Fibroblast of peridontal ligament (primary cell): Measurements from ENCODE around the gene ASXL2.

Source experiments
- DNase-seq: peaks from one replicate; pipeline ENCODE4 v3.0.0-alpha.2; 2010; ENCODE audit errors: extremely low read depth

ASXL2 gene

DNA sequence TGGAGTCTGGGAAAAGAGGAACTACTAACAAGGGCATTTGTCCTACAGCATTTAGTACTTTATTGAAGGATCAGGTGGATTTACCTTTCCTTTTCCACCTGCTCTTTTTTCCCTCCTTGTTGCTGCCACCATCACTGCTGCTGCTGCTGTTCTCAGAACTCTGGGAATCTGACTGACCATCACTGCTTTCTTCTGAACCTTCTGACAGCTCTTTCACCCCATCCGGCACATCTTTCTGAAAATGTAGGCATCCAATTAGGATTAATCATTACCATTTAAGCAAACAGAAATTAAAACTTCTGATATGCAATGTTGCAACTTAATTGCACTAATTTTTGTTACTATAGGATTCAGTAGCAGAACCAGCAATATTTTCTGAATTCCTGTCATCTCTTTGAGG, 79.0 kb downstream of the ASXL2 start:
- no peak for DNase-seq

DNA sequence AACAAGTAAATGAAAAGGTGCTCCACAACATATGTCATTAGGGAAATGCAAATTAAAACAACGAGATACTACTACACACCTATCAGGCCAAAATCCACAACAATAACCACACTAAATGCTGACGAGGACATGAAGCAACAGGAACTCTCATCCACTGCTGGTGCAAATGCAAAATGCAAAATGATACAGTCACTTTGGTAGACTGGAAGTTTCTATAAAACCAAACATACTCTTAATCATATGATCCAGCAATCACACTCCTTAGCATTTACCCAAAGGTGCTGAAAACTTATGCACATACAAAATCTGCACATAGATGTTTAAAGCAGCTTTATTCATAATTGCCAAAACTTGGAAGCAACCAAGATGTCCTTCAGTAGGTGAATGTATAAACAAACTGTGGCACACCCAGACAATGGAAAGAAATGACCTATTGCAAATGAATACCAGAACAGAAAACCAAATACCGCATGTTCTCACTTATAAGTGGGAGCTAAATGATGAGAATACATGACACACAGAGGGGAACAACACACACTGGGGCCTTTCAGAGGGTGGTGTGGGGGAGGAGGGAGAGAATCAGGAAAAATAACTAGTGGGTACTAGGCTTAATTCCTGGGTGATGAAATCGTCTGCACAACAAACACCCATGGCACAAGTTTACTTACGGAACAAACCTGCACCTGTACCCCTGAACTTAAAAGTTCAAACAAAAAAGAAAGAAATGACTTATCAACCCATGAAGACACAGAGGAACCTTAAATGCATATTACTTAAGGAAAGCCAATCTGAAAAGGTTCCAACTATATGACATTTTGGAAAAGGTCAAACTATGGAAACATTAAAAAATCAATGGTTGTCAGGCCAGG, 80.4 kb downstream of the ASXL2 start:
- no peak for DNase-seq

DNA sequence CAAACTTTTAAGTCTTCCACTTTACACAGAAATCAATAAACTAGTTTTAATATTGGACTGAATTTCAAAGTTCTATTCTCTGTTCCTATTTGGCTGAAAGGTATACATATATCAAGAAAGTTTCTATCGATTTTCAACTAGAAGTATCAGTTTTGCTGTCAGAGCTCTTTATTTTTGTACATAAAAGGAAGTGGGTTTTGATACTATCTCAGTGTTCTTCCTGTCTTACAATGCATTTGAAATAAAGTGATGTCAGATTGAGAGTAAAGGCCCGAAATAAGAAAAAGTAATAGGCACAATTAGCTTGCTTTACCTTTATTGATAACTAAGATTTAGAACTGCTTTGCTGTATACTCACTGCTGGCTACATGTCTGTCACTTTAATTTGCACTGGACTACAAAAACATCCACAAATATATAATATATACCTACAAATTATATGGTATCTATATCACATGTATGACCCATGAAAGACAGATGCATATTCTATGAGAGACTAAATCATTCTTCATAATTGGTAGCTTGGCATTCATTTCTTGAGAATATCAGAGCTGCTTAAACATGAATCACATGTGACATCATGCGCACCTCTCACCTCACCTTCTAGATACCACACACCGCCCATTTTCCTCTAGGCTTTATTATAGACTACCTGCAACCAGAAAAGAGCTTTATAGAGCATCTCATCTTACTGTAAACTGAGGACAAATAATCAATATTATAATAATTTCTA, 83.6 kb downstream of the ASXL2 start:
- no peak for DNase-seq

DNA sequence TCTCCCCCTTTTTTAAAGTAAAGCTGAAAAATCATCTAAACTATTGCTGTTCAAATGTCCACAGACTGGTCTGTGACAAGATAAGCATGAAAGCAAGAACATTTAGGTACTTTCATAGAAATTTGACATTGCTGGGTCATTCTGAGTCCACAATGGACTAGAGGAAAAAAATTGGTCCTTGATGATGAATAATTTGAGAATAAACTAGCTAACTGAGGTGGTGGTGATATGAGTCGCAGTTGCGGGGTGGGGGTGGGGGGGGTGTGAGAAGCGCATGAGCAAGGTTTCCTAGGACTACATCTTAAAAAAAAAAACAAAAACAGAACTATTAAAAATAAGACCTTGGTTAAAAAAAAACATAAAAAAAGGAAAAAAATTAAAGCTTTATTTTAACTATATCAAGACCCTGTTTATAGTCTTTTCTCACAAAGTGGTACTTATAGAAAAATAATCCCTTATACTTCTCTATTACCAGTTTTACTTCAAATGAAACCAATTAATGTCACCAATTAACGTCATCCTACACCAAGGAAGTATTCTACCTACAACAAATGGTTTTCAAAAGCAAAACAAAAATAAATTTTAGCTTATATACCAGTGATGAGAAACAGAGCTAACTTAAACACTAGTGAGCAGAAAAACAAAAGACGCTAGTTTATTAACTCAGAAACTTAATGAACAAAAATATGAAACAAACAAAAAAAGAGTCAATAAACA, 88.1 kb downstream of the ASXL2 start:
- DNase-seq = no peak

DNA sequence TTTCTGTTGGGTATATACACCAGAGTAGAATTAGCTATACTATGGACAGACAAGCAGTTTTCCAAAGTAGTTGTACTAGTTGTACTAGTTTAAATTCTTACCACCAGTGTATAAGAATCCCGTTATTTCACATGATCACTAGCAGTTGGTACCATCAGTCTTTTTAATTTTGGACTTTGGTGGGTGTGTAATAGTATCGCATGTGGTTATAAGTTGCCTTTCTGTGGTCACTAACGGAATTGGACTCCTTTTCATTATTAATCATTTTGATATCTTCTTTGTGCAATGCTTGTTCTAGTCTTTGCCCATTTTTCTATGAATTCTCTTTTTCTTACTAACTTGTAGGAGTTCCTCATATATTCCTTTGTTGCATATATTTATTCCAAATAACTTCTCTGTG, 89.8 kb downstream of the ASXL2 start:
- DNase-seq = no peak

DNA sequence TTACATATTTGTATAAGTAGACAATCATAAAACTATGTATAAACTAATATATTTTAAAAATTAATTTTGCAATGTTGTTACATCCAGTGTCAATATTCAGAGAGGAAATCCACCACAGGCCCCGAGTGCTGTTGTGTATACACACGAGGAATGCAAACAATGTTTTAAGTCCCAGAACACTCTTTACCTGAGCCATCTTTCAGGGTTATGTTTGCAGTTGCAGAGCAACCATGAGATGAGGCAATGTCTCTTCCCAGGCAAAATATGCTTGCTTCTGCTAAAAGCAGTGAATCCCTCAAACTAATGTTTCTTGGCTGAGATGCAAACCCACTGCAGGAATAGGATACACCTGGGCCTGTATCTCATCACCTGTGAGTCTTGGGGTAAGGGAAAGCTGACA, 91.3 kb downstream of the ASXL2 start:
- DNase-seq = no peak

DNA sequence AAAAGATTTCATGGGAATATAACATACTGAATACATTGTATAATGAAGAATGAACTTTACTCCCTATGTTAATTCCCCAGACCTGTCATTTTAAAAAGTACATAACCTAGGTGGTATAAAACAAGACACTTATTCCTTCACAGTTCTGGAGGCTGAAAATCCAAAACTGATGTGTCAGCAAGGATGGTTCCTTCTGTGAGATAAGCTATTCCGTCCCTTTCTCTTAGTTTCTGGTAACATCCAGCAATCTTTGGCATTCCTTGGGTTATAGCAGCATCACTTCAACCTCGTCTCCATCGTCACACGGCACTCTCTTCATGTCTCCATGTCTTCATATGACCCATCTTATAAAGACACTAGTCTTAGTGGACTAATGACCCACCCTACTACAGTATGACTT, 93.9 kb downstream of the ASXL2 start:
- no peak for DNase-seq

DNA sequence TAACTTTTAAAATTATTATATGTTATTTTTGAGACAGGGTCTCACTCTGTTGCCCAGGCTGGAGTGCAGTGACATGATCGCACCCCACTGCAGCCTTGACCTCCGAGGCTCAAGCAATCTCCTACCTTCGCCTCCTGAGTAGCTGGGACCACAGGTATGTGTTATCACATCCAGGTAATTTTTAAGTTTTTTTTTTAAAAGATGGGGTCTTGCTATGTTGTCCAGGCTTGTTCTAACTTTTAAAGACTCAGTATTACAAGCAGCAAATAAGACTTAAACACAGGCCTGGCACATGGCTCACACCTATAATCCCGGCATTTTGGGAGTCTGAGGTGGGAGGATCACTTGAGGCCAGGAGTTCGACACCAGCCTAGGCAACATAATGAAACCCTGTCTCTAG, 101.2 kb downstream of the ASXL2 start:
- no peak for DNase-seq

DNA sequence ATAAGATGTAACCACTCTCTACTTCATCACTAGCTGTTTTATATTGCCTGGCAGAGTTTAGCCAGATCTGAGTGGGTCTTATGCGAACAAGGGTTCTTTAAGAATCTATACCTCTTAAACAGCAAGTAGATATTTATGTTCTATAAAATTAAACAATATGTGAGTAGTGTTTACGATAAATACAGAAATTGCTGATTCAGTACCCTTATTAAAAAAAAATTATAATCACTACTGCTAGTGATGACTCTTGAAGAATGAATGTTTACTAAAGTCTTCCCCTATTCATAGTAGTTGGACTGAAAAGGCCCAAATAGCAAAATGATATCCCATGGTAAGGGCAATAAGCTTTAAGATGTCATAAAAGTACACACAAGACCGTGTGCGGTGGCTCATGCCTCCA, 106.2 kb downstream of the ASXL2 start:
- DNase-seq = no peak

DNA sequence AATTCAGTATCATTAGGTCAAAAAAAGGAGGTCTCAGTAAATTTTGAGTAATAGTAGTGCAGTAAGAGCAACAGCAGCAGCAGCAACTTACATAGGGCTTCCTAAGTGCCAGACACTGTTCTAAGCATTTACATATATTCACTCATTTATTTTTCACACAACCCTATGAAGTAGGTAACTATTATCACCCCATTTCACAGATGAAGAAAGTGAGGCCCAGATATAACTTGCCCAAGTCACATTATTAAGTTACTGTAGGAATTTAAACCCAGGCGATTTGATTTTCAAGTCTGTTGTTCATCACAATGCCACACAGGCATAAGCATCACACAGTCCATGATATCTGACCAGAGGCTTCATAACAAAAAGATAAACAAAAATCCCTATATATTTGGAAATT, 114.7 kb downstream of the ASXL2 start:
- DNase-seq = no peak

DNA sequence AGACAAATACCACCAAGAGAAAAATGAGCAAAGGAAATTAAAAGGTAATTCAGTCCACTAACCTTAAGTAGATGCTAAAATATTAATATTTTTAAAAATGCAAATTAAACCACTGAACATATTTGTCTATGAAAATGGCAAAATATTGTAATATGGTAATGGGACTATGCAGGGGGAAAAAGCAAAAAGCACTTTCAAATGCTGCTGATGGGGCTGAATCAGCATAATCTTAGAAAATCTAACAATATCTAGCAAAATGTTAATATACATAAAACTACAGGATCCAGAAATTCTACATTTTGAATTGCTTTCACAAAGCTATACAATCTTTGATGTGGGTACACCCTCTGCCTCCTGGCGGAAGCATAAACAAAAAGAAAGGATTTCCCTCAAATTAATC, 118.0 kb downstream of the ASXL2 start:
- DNase-seq = no peak

DNA sequence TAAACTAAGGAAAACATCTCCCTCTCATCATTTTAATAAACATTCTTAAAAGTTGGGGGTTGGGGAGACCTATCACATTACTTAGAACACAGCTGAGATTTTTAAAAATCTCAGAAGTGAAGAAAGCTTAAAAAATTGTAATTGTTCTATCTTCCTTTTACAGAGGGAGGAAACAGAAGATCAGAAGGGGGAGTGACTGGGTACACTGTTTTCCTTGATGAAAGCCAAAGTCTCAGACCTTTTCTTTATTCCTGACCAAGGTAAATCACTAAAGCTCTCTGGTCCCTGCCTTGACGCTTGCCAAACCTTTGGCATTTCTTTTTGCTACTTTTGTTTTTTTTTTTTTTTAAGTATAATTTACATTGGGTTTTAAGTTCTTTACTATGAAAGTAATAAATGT, 119.9 kb downstream of the ASXL2 start:
- DNase-seq = no peak

DNA sequence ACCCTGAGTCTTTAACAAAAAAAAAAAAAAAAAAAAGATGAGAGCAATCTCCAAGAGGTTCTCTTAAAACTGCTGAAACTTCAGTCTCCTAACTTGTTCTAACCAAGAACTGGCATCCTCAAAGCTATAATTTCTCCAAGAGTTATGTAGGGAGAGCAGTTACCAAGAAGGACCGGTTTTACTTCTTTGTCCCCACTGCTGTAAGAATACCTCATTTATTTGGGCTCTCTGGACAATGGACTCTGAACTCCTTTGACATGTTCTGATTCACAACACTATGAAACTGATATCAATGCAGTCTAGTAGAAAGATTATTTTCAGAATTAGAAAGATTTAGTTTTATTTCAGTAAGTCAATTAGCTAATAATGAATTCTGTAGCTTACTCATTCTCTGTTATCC, 120.4 kb downstream of the ASXL2 start:
- DNase-seq = no peak

DNA sequence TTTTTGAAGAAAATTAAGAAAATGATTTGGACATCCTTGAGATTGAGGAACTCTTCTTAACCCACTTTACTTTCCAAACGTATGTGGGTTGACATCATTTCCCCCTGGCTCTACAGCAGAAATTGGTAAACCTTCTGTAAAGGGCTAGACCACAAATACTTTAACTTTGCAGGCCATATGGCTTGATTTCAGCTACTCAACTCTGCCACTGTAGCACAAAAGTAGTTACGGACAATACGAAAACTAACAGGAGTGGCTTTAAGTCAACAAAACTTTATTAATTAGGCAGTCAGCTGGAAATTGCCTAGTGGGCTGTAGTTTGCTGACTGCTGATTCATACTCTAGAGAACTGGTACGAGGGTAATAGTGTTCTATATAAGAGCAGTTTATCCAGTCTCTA, 121.8 kb downstream of the ASXL2 start:
- no peak for DNase-seq

DNA sequence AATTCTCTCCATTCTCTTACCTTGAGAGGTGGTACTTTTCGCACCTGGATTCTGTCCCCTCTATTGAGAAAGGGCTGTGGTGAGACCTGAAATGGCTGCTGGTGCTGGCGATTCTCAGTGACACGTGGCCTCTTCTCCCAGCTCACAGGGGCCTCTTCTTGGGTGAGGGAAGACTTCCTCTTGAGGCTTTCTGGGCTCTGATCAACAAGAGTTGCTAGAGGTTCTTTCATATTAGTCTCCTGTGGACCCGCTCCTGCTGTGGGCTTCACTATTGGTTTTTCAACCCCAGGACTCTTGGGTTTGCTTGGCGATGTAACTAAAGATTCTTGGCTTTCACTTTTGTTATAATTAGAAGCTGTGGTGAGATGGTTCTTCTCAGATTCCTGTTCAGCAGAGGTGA, 128.6 kb downstream of the ASXL2 start:
- no peak for DNase-seq

DNA sequence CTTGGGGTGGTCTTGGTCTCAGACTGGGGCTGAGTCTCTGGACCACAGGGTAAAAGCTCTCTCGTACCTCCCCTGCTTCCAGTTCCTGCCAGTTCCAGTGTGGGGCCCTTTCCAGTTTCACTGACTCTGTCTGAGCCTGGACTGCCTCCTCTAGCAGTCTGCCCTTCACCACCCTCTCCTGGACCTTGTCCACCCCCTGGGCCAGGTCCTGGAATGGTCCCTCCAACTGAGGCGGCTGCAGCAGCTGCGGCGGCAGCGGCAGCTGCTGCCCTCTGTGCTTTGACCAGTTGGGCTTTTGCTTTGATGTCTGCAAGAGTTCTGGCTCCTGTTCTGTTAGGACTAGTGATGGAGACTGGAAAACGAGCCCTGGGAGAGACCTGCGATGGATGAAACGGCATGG, 134.2 kb downstream of the ASXL2 start:
- DNase-seq = no peak

DNA sequence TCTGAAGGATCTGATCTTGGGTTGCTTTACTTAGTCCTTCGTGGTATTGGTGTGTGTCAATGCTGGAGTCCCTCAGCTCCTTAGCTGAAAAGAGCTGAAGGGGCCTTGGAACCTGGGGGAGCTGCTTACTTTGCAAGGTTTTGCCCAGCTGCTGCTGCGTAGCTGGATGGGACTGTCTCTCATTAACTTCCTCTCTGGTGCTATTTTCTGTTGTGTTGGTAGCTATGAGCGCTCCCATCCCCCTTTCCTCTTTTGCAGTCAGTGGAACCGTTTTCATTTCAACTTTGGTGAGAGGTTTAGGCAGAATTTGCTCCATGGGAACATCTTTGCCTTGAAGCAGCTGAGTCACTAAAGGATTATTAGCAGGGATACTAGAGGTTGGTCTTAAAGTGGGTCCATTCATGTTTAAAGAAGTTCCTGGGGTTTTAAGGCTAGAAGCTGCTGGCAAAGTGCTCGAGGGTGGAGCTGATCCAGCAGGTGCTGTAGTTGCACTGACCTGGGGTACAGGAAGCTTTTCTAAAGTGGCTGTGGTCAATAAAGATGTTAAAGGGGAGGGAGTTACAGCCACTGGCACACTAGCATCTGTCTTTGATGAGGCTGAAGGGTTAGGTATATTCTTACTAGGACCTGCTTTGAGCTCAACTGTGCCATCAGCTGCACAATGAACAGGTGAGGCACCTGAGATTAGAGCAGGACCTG, 135.0 kb downstream of the ASXL2 start:
- DNase-seq = no peak

DNA sequence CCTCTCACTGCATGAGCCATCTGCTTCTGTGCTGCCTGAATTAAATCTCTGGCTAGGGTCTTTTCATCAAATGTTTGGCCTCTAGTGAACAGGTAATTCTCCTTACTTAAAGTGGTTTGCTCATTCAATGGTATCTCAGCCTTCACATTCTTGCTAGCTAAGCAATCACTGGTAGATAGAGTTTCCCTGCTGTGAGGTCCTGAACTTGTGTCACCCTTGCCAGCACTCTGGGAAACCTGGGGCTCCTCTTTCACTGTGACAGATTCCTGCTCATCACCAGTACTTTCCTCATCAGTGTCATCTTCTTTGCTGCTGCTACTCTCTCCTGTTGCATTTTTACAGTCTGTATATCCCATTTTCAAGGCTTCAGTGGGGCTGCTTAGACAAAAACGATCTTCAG, 135.8 kb downstream of the ASXL2 start:
- no peak for DNase-seq

DNA sequence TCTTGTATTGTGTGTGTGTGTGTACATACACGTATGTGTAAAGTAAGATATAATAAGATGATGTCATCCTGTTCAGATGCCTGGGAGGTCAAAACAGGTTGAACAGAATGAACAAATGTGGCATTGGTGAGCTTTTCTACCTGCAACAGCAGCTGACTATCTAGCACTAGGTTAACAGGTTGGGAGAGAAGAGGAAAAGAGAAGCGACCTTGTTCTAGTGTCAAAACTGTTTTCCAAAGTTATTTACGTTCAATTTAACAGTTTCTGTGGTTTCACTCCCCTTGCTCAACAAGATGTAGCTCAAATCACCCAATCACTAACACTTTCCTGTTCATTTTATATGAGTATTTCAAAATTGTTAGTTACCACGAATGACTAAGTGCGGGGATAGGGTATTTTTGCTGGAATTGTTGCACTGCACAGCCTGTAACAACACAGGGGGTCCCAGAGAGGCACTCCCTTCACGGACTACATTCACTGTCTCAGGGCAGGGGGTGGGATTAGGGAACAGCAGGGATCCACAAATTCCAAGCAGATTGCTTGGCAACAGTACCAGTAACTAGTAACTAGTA, 137.4 kb downstream of the ASXL2 start:
- DNase-seq = no peak

DNA sequence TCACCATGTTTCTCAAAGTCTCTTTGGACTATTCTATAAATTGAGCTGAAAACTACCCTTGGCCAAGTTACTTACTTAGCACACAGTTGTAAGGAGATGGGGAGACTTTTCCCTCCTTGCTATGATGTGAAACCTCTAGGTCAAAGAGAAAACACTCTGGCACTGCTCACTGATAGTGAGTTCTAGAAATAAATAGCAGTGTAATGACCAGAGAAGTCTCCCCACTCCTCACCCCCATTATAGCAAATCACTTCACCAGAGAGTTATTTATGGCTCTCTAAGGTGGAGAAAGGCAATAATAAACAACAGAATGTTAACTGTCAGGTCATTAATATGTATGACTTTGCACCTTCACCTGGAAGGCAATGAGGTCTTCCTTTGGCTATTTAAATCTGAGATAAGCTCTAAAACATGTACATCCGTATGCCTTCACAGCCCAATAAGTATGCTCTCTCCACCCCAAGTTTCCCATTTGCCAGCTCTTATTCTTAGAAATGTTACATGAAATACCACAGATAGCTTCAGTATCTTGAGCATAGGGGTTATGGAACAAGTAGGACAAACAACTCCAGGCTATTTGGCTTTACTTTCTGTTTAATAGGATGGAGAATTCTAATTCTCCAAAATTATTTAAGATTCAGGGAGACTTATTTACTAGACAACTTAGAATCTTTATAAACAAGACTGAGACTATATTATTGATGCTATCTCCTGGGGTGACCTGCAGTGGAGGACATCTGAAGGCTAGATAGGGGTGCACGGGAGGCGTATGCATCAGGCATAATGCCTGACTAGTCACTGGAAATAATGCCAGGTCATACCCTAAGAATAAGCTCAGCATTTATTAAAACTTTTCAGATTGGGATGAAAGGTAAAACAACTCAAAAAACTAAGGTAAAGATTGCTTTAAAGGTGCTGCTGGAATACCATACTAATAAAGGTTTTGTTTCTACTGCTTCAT, 139.6 kb downstream of the ASXL2 start:
- DNase-seq = no peak
